HepG2 (cell line): ENCODE measurements around the gene PLOD3. TPM values are rescaled to one million over a fixed set of nuclear protein-coding genes. Genes with fewer than 3 reads are reported as not detected.
A peak's percentile ranks its signal among the peaks of the same experiment; 100 is the strongest.

Source experiments
- ATAC-seq: fragments of 200-7000 bp; cut with Tn5 transposase; 3 replicates; pipeline ENCODE4 v1.9.1; 2020; ENCODE audit warnings: mild to moderate bottlenecking, moderate library complexity
- BruUV-seq: library from RNA; stranded (reverse); fragments of 400-500 nt; replicated peaks from 2 replicates; lab custom pipeline; 2021; lab: Mats Ljungman, UMichigan
- CTCF ChIA-PET: fragments of 300-600 bp; formaldehyde crosslinking; extraction: SDS; loops from one replicate; lab custom pipeline; 2021; ENCODE audit warnings: low total read pairs, inconsistent platforms, low intra/inter-chr PET ratio; lab: Yijun Ruan, JAX
- POLR2A ChIA-PET: fragments of 350-600 bp; sonication (Branson Sonifier 250); formaldehyde crosslinking; loops from one replicate; lab custom pipeline; 2020; ENCODE audit warnings: antibody characterized with exemption, inconsistent platforms; lab: Yijun Ruan, JAX
- DNase-seq: peaks from one replicate; pipeline ENCODE4 v3.0.0-alpha.2; 2015; ENCODE audit warnings: low spot score
- FAIRE-seq: peaks from 3 replicates; lab custom pipeline; 2011; peaks lifted over from hg19 to GRCh38; lab: Jason Lieb, UNC
- H2AFZ ChIP-seq: one replicate; pipeline ENCODE4 v1.6.1; 2011; ENCODE audit warnings: low read length, inconsistent platforms
- H3K27ac ChIP-seq: fragments of 300-600 bp; 3 replicates; pipeline ENCODE4 v1.8.0; 2011; ENCODE audit warnings: mixed run types, mild to moderate bottlenecking, mixed read lengths, low read length, inconsistent platforms; ENCODE audit not compliant: insufficient read depth; ENCODE audit errors: extremely low read length
- H3K27me3 ChIP-seq, 2 experiments: fragments of 200-600 bp in 1 of 2; 2 replicates in 1 of 2; 3 replicates in 1 of 2; pipeline versions ENCODE4 v1.6.0 to v1.8.0; 2011; ENCODE audit warnings: low read length in 2 of 2, mild to moderate bottlenecking in 2 of 2, moderate library complexity in 2 of 2, inconsistent platforms in 1 of 2; ENCODE audit not compliant: insufficient read depth in 2 of 2, control insufficient read depth in 1 of 2
- H3K36me3 ChIP-seq, 2 experiments: fragments of 200-600 bp in 1 of 2; replicated peaks in 1 of 2; 2 replicates in 1 of 2; 3 replicates in 1 of 2; pipeline versions ENCODE4 v1.5.1 to v1.8.0; 2011; ENCODE audit warnings: low read length in 2 of 2, inconsistent platforms in 1 of 2; ENCODE audit not compliant: insufficient read depth in 2 of 2, control insufficient read depth in 1 of 2
- H3K4me1 ChIP-seq: 2 replicates; pipeline ENCODE4 v1.5.1; 2012; ENCODE audit warnings: low read length, inconsistent platforms; ENCODE audit not compliant: insufficient read depth
- H3K4me2 ChIP-seq: 2 replicates; pipeline ENCODE4 v1.6.0; 2011; ENCODE audit warnings: low read depth, low read length, inconsistent platforms
- H3K4me3 ChIP-seq, 3 experiments: fragments of 200-600 bp in 1 of 3; sonication (generic), shearing (Covaris generic) in 1 of 3; replicated peaks in 1 of 3; 2 replicates each; pipeline ENCODE4 v1.5.1; 2011 to 2016; ENCODE audit warnings: low read length in 3 of 3, inconsistent platforms in 2 of 3, low read depth in 2 of 3, mild to moderate bottlenecking in 2 of 3, control low read depth in 1 of 3, mixed read lengths in 1 of 3; ENCODE audit not compliant: insufficient read depth in 1 of 3
- H3K79me2 ChIP-seq: one replicate; pipeline ENCODE4 v1.6.1; 2011; ENCODE audit warnings: low read length, inconsistent platforms; ENCODE audit not compliant: insufficient read depth
- H3K9ac ChIP-seq: 2 replicates; pipeline ENCODE4 v1.6.0; 2011; ENCODE audit warnings: mild to moderate bottlenecking, low read depth, low read length, inconsistent platforms; ENCODE audit not compliant: insufficient read depth
- H3K9me3 ChIP-seq: 2 replicates; pipeline ENCODE4 v1.5.1; 2012; ENCODE audit warnings: mild to moderate bottlenecking, low read length
- H4K20me1 ChIP-seq: 2 replicates; pipeline ENCODE4 v1.6.0; 2011; ENCODE audit warnings: inconsistent platforms, mild to moderate bottlenecking, low read length, moderate library complexity; ENCODE audit not compliant: insufficient read depth
- ATF7 ChIP-seq, 2 experiments: fragments of 450-650 bp in 1 of 2; sonication (generic) in 1 of 2; formaldehyde crosslinking in 1 of 2; IDR thresholded peaks; 2 replicates each; pipeline versions ENCODE4 v1.4.0 to v1.6.1; 2016 to 2020; ENCODE audit warnings: antibody characterized with exemption in 1 of 2, mild to moderate bottlenecking in 1 of 2, missing genetic modification reagents in 1 of 2
- EZH2 ChIP-seq: conservative IDR thresholded peaks from 2 replicates; pipeline ENCODE4 v1.6.1; 2012; ENCODE audit warnings: mild to moderate bottlenecking, low read depth, low read length, moderate library complexity
- FOSL1 ChIP-seq: sonication (generic); formaldehyde crosslinking; IDR thresholded peaks from 2 replicates; pipeline ENCODE4 v1.9.0; 2021; ENCODE audit warnings: missing genetic modification reagents, borderline replicate concordance
- FOXC1 ChIP-seq: sonication (generic); formaldehyde crosslinking; IDR thresholded peaks from 2 replicates; pipeline ENCODE4 v1.8.0; 2022; ENCODE audit warnings: mild to moderate bottlenecking, missing genetic modification reagents, borderline replicate concordance
- HMGA1 ChIP-seq: sonication (generic); formaldehyde crosslinking; conservative IDR thresholded peaks from 2 replicates; pipeline ENCODE4 v1.4.0; 2020; ENCODE audit warnings: missing genetic modification reagents
- NFIC ChIP-seq: IDR thresholded peaks from 2 replicates; pipeline ENCODE4 v1.6.1; 2012; ENCODE audit warnings: mild to moderate bottlenecking, low read length, inconsistent platforms
- SNAI1 ChIP-seq: sonication (generic); formaldehyde crosslinking; IDR thresholded peaks from 2 replicates; pipeline ENCODE4 v1.5.0; 2020; ENCODE audit warnings: mild to moderate bottlenecking, missing genetic modification reagents, borderline replicate concordance
- SOX5 ChIP-seq: IDR thresholded peaks from 2 replicates; pipeline ENCODE4 v1.6.1; 2016; ENCODE audit warnings: borderline replicate concordance
- ZNF503 ChIP-seq: sonication (generic); formaldehyde crosslinking; IDR thresholded peaks from 2 replicates; pipeline ENCODE4 v1.4.0; 2020; ENCODE audit warnings: missing genetic modification reagents
- ZNF687 ChIP-seq: sonication (generic); formaldehyde crosslinking; IDR thresholded peaks from 2 replicates; pipeline ENCODE4 v1.5.1; 2020; ENCODE audit warnings: mild to moderate bottlenecking, missing genetic modification reagents, moderate library complexity
- ZNF75D ChIP-seq: sonication (generic); formaldehyde crosslinking; IDR thresholded peaks from 2 replicates; pipeline ENCODE4 v1.8.1; 2023; ENCODE audit warnings: missing genetic modification reagents, mild to moderate bottlenecking, borderline replicate concordance
- ZNF775 ChIP-seq: sonication (generic); formaldehyde crosslinking; IDR thresholded peaks from 2 replicates; pipeline ENCODE4 v1.4.0; 2020; ENCODE audit warnings: missing genetic modification reagents, mild to moderate bottlenecking, moderate library complexity, borderline replicate concordance
- WGBS: methylation state at CpG from one replicate; pipeline ENCODE4 v1.1.6; 2017; ENCODE audit warnings: low lambda C conversion rate; 5-methylcytosine and 5-hydroxymethylcytosine counted together
- in situ Hi-C: cut with HindIII; loops from 2 replicates; pipeline ENCODE4 v1.10.0; 2017; ENCODE audit warnings: low pct_unique_long_range_greater_than_20kb; ENCODE audit not compliant: extremely low pct_ligation_motif_present
- intact Hi-C: fragments of 100-400 bp; cut with micrococcal nuclease; formaldehyde crosslinking; loops from one replicate; pipeline ENCODE4 v1.10.0; 2022; ENCODE audit not compliant: unreplicated experiment
- polyA plus RNA-seq, 8 experiments: library from polyadenylated mRNA; depleted of rRNA in 3 of 8; stranded (reverse) in 7 of 8; unstranded in 1 of 8; fragments of >200 nt; fragmentation: Illumina TruSeq in 4 of 8; extraction: Trizol in 4 of 8; gene quantifications; 2 replicates each; pipeline versions ENCODE4 v1.2.1 to v1.2.3, GENCODE V29; 2011 to 2016; ENCODE audit warnings: low read depth in 4 of 8, missing spikeins in 1 of 8, mixed read lengths in 1 of 8; ENCODE audit not compliant: insufficient read depth in 1 of 8
- total RNA-seq, 5 experiments: library from RNA; depleted of rRNA; stranded (reverse); fragments of >200 nt; fragmentation: Illumina TruSeq; extraction: Trizol; gene quantifications; 2 replicates each; pipeline ENCODE4 v1.2.3, GENCODE V29; 2016; ENCODE audit warnings: low read depth in 1 of 5

Gene PLOD3
- total and polyA plus RNA-seq, 2 of the 13 experiments (the other 11 are each of a cell fraction or from before 2014, with no cell fraction given): 65.8 to 67.4 TPM

- TF ChIP-seq NFIC (no peak), ZNF503 (CRISPR knock-in tag) (no peak), FOSL1 (CRISPR knock-in tag) (no peak)
These were observed 41.7 kb downstream of the PLOD3 start (continued) for GRCh38 chr7:101175664-101176063.

GRCh38 chr7:101174322-101174854 is 43.0 kb downstream of the PLOD3 start:
- ATAC-seq (no peak), DNase-seq (no peak), FAIRE-seq (no peak)
- peak overlapping the region; percentile 62; the same call in 1 of the 2 replicates for H3K4me2 ChIP-seq
- no peak overlapping the region for H3K27ac ChIP-seq
- H4K20me1 ChIP-seq: no peaks in the 10 kb centered on the region
- H2AFZ ChIP-seq: no peak overlapping the region
- H3K79me2 ChIP-seq: no peaks in the 10 kb centered on the region
- TF ChIP-seq EZH2: 0 out of 2 replicates have a peak, but pooled peaks have one; percentile 26
- TF ChIP-seq ZNF687 (CRISPR knock-in tag): peak; percentile 19; the same call in 1 of the 2 replicates
- TF ChIP-seq ZNF775 (CRISPR knock-in tag): no peak
- no peak for TF ChIP-seq FOXC1 (CRISPR knock-in tag)
- no peak for TF ChIP-seq ATF7 (IDR thresholded peaks at IDR 0.05)
- TF ChIP-seq ATF7 (CRISPR knock-in tag; IDR thresholded peaks at IDR 0.05): no peak
- no peak for TF ChIP-seq HMGA1 (CRISPR knock-in tag)
- no peak for TF ChIP-seq SOX5
- TF ChIP-seq ZNF75D: no peak
- no peak for TF ChIP-seq SNAI1
- POLR2A ChIA-PET: interaction anchor here (0.6 to 1.0 kb wide), 3 partner anchors 9 to 43 kb away, joined by 3 read pairs; partner anchors contain the start of genes PLOD3 and VGF
- H3K4me1 ChIP-seq: peaks cover 49% of the 10 kb centered on the region
- no TSS peak for BruUV-seq
- CTCF ChIA-PET: no interaction called here
- H3K9me3 ChIP-seq: no peaks in the 10 kb centered on the region
- peak overlapping the region in 1 of 3 experiments; percentile 37; a peak in 1 of 6 replicates for H3K4me3 ChIP-seq
- in situ Hi-C loops: no loop called here
- WGBS: 16% methylated on average over 7 of the region's 28 CpGs
- intact Hi-C loops: no loop called here
- no peak overlapping the region for H3K9ac ChIP-seq
- peaks cover 18 to 80% of the 10 kb centered on the region in 2 experiments for H3K27me3 ChIP-seq
- no peaks in the 10 kb centered on the region for H3K36me3 ChIP-seq
